Activated CD4-positive, alpha-beta T cell treated with anti-CD3 and anti-CD28 coated beads for 36 hours (primary cell): ENCODE measurements around the gene HSPA4L. TPM values are rescaled to one million over a fixed set of nuclear protein-coding genes. Genes with fewer than 3 reads are reported as not detected.

Source experiments
- ATAC-seq: fragments of 200-7000 bp; cut with Tn5 transposase; one replicate; pipeline ENCODE4 v1.10.0; 2021; ENCODE audit warnings: mild to moderate bottlenecking, moderate library complexity
- CTCF ChIA-PET: fragments of 350-600 bp; sonication (Branson Sonifier 250); formaldehyde crosslinking; loops from one replicate; lab custom pipeline; 2021; ENCODE audit warnings: antibody characterized with exemption; lab: Charles Lee
- POLR2A ChIA-PET: fragments of 350-600 bp; sonication (Branson Sonifier 250); formaldehyde crosslinking; loops from one replicate; lab custom pipeline; 2021; ENCODE audit warnings: antibody characterized with exemption, inconsistent platforms; lab: Charles Lee
- DNase-seq: peaks from one replicate; pipeline ENCODE4 v3.0.0-alpha.2; 2020
- H3K27ac Mint-ChIP-seq: one replicate; pipeline ENCODE4 v1.8.0; 2021; ENCODE audit warnings: mixed read lengths
- H3K27me3 Mint-ChIP-seq: one replicate; pipeline ENCODE4 v1.8.0; 2021; ENCODE audit warnings: mixed read lengths
- H3K36me3 Mint-ChIP-seq: one replicate; pipeline ENCODE4 v1.8.0; 2021; ENCODE audit warnings: low read depth, mixed read lengths
- H3K4me1 Mint-ChIP-seq: one replicate; pipeline ENCODE4 v1.8.0; 2021; ENCODE audit warnings: mixed read lengths
- H3K4me3 Mint-ChIP-seq: one replicate; pipeline ENCODE4 v1.8.0; 2021; ENCODE audit warnings: mild to moderate bottlenecking, moderate library complexity, mixed read lengths
- H3K9me3 Mint-ChIP-seq: one replicate; pipeline ENCODE4 v1.8.0; 2021; ENCODE audit warnings: low read depth, mixed read lengths
- intact Hi-C, 2 experiments: fragments of 100-400 bp; cut with DNase I in 1 of 2; cut with micrococcal nuclease in 1 of 2; formaldehyde crosslinking; loops; one replicate each; pipeline versions ENCODE4 v1.14.2 to v1.15.1; 2022 to 2024; cut with DNase I, micrococcal nuclease
- total RNA-seq, 2 experiments: library from RNA; stranded (reverse); gene quantifications; one replicate each; pipeline ENCODE4 v1.2.3, GENCODE V29; 2021

HSPA4L gene
- 1 to 10 TPM; 2.7 to 3.0 TPM for total RNA-seq

DNA sequence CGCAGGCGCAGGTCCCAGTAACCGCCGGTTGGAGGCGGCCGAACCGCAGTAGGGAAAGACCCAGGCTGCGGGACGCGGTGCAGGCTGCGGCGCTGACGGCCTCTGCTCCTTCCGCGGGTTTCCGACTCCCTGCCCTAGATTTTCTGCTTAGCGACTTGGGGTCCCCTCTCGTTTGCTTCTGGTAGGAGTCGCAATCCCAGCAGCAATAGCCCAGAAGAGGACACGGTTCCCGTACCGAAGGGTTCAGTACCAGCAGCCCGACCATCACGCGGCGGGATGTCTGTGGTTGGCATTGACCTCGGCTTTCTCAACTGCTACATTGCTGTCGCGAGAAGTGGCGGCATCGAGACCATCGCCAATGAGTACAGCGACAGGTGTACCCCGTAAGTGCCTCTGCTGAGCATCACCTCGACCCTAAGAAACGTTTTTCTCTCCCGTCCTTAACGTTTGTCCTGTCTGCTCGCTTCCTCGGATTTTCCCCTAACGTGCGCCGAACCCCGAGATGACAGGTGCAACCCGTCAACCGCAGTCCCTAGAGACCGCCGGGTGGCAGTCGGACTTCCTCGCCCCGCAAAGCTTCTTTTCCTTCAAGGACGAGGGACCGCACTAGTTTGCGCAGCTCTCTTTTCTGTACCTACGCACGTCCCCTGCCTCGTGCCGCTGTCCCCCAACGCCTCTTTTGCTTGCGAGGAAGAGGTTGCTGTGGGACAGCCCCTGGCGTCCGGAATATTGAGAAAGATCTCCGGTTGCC, at the start of gene HSPA4L:
Gene HSPA4L (plus strand): TSS at position 48 of the 751 bp plus-strand sequence. CDS start 229 bp downstream, at position 277.
- ChIA-PET CTCF (interaction anchor here (0.6 to 1.1 kb wide), 5 partner anchors 38 to 804 kb away, joined by 3 to 6 read pairs (median 3); no protein-coding TSS in a partner anchor), POLR2A (interaction anchor here (1.4 kb wide), 1 partner anchor 98 kb away, joined by 5 read pairs; the partner anchor contains the start of gene PLK4)
- Mint-ChIP-seq H3K4me1 (peaks cover 14% of the 10 kb centered on the region), H3K27ac (peak within 1 kb of the TSS; percentile 86), H3K36me3 (peaks cover 2% of the 10 kb centered on the region), H3K4me3 (peak within 1 kb of the TSS; percentile 74), H3K9me3 (no peaks in the 10 kb centered on the region), H3K27me3 (peaks cover 56% of the 10 kb centered on the region)
- peak; percentile 65 for DNase-seq
- intact Hi-C loops, result loop anchor here (1.0 to 10.0 kb wide), 7 partner anchors 98 to 505 kb away; partner anchors contain the start of genes ABHD18 (in 2 of the 2), MFSD8 (in 2 of the 2), INTU (in 1 of the 2) and LARP1B (in 1 of the 2)
- ATAC-seq, result peak; percentile 59

DNA sequence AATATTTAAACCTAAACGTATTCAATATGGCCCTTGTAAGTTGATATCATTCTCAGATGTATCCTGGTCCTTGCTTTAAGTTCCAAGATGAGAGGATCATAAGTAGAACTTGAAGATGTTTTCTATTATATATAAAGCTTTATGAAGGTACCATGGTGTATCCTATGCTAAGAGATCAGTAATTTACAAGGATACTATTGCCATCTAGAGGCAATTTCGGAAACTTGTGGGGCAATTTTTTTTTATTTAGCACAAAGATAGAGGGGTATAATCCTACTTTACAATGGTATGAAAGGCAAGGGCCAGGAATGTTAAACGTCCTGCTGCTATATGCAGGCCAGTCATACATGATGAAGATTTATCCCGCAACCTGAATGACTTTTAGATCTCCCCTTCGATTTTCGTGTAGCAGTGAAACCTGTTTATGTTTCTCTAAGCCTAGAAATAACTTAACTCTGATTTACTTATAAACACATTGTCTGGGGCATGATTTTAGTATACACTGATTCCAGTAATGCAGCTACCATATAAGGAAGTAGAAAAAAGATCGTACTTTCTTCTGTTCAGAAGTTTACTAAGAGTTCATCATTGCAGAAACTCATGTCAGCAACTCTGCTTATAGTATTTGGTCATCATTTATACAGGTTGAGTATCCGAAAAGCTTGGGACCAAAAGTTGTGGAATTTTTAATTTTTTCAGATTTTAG, 49.3 kb upstream of the HSPA4L start:
- Mint-ChIP-seq H3K9me3 (no peaks in the 10 kb centered on the region), H3K27me3 (peaks cover 2% of the 10 kb centered on the region), H3K4me1 (no peaks in the 10 kb centered on the region), H3K4me3 (no peak overlapping the region), H3K27ac (no peak overlapping the region), H3K36me3 (no peaks in the 10 kb centered on the region)
- DNase-seq (no peak), ATAC-seq (no peak)
- ChIA-PET CTCF (interaction anchor here (0.6 to 2.3 kb wide), 14 partner anchors 9 to 489 kb away, joined by 3 to 12 read pairs (median 4); partner anchors contain the start of gene HSPA4L), POLR2A (no interaction called here)
- intact Hi-C loops, result loop anchor here (1.0 kb wide), 1 partner anchor 127 kb away; no protein-coding TSS in a partner anchor

DNA sequence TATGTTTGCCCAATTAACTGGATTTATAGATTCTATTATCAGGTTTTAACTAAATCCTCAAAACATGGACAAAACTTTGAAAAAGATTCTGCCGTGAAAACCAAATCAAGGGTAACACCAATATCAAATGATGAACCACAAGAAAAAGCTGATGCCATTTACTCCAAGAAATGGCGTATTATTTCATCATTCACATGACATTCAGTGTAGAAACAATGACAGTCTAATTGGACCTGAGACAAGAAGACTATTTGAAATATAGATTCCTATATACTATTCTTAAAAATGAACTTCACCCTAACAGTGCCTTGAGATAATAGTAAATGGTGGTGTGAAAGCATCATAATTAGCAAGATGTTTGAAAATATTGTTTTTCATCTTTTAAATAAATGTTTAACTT, 47.1 kb upstream of the HSPA4L start:
- Mint-ChIP-seq H3K4me3 (no peak overlapping the region), H3K4me1 (no peaks in the 10 kb centered on the region), H3K36me3 (no peaks in the 10 kb centered on the region), H3K27ac (no peak overlapping the region), H3K27me3 (peaks cover 2% of the 10 kb centered on the region), H3K9me3 (no peaks in the 10 kb centered on the region)
- DNase-seq, result no peak
- no peak for ATAC-seq
- CTCF ChIA-PET, result no interaction called here
- intact Hi-C loops, result no loop called here
- POLR2A ChIA-PET, result no interaction called here

- intact Hi-C loops, result no loop called here
- no peaks in the 10 kb centered on the region for H3K36me3 Mint-ChIP-seq
- DNase-seq, result no peak
- ChIA-PET POLR2A (no interaction called here), CTCF (interaction anchor here (0.7 kb wide), 1 partner anchor 877 kb away, joined by 3 read pairs; no protein-coding TSS in a partner anchor)
- ATAC-seq, result no peak
- H3K27me3 Mint-ChIP-seq, result peaks cover 3% of the 10 kb centered on the region
- H3K4me3 Mint-ChIP-seq, result no peak overlapping the region
- H3K9me3 Mint-ChIP-seq, result peaks cover under 1% of the 10 kb centered on the region
- no peaks in the 10 kb centered on the region for H3K4me1 Mint-ChIP-seq
- no peak overlapping the region for H3K27ac Mint-ChIP-seq
Observed at GRCh38 chr4:127737295-127737694, 44.8 kb upstream of the HSPA4L start.

DNA sequence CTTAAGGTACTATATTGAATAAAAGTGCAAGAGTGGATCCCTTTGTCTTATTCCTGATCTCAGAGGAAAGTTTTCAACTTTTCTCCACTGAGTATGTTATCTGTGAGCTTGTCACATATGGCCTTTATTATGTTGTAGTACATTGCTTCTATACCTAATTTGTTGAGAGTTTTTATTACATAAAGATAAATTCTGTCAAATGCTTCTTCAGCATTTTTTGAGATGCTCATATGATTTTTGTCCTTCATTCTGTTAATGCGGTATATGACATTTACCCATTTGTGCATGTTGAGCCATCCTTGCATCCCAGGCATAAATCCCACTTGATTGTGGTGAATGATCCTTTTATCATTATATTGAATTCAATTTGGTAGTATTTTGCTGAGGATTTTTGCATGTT, 40.9 kb upstream of the HSPA4L start:
- H3K4me3 Mint-ChIP-seq, result no peak overlapping the region
- no peak overlapping the region for H3K27ac Mint-ChIP-seq
- no peak for DNase-seq
- no peaks in the 10 kb centered on the region for H3K4me1 Mint-ChIP-seq
- intact Hi-C loops, result no loop called here
- no peaks in the 10 kb centered on the region for H3K36me3 Mint-ChIP-seq
- H3K27me3 Mint-ChIP-seq, result peaks cover 18% of the 10 kb centered on the region
- ATAC-seq, result no peak
- POLR2A ChIA-PET, result no interaction called here
- CTCF ChIA-PET, result interaction anchor here (1.2 kb wide), 1 partner anchor 8 kb away, joined by 3 read pairs; no protein-coding TSS in a partner anchor
- peaks cover 2% of the 10 kb centered on the region for H3K9me3 Mint-ChIP-seq

DNA sequence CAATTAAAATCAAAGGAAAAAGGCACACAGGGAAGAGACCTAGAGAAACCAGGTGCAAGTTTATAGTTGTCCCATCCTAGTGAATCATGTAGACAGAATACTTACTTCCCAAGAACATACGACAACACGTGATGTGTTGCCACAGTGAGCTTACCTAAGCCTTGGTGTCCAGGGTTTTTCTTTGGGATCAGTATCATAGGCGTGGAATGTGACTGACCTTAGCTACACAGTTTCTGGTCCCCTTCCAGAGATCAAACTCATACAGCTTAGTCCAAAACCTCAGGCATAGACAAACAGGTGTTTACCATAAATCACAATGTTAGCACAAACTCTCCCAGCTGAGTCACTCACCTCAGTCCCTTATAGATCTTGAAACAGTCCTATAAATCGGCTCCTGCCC, 34.2 kb upstream of the HSPA4L start:
- DNase-seq (no peak), ATAC-seq (no peak)
- intact Hi-C loops, result no loop called here
- H3K27me3 Mint-ChIP-seq, result peaks cover 17% of the 10 kb centered on the region
- no peak overlapping the region for H3K4me3 Mint-ChIP-seq
- H3K27ac Mint-ChIP-seq, result no peak overlapping the region
- H3K9me3 Mint-ChIP-seq, result peaks cover 5% of the 10 kb centered on the region
- no peaks in the 10 kb centered on the region for H3K36me3 Mint-ChIP-seq
- ChIA-PET CTCF (no interaction called here), POLR2A (no interaction called here)
- H3K4me1 Mint-ChIP-seq, result no peaks in the 10 kb centered on the region

DNA sequence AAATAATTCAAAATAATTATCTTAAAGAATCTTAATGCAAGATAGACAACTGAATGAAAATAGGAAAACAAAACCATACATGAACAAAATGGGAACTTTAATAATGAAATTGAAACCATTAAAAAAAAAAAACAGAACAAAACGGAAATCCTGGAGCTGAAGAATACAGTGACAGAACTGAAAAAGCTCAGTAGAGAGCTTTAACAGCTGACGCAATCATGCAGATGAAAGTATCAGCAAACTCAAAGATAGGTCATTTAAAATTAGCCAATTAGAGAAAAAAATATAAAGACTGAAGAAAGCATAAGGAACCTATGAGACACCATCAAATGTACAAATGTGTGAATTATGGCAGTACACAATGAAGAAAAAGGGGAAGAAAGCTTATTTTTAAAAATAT, 33.2 kb upstream of the HSPA4L start:
- CTCF ChIA-PET, result no interaction called here
- Mint-ChIP-seq H3K4me3 (no peak overlapping the region), H3K27me3 (peaks cover 17% of the 10 kb centered on the region), H3K4me1 (no peaks in the 10 kb centered on the region), H3K36me3 (no peaks in the 10 kb centered on the region), H3K27ac (no peak overlapping the region), H3K9me3 (peaks cover 5% of the 10 kb centered on the region)
- DNase-seq (no peak), ATAC-seq (no peak)
- POLR2A ChIA-PET, result no interaction called here
- intact Hi-C loops, result no loop called here

GRCh38 chr4:127756906-127757305, 25.2 kb upstream of the HSPA4L start:
- intact Hi-C loops, result no loop called here
- Mint-ChIP-seq H3K27ac (no peak overlapping the region), H3K9me3 (no peaks in the 10 kb centered on the region)

GRCh38 chr4:127759228-127759820, 22.8 kb upstream of the HSPA4L start:
- Mint-ChIP-seq H3K9me3 (no peaks in the 10 kb centered on the region), H3K36me3 (no peaks in the 10 kb centered on the region), H3K4me3 (no peak overlapping the region), H3K27ac (no peak overlapping the region), H3K27me3 (peaks cover 10% of the 10 kb centered on the region), H3K4me1 (no peaks in the 10 kb centered on the region)
- DNase-seq (no peak), ATAC-seq (no peak)
- ChIA-PET CTCF (no interaction called here), POLR2A (no interaction called here)
- intact Hi-C loops, result no loop called here

More at GRCh38 chr4:127756906-127757305, 25.2 kb upstream of the HSPA4L start:
- H3K36me3 Mint-ChIP-seq, result no peaks in the 10 kb centered on the region
- ATAC-seq, result no peak
- H3K4me1 Mint-ChIP-seq, result no peaks in the 10 kb centered on the region
- DNase-seq, result no peak
- H3K27me3 Mint-ChIP-seq, result peaks cover 13% of the 10 kb centered on the region
- POLR2A ChIA-PET, result interaction anchor here (0.6 kb wide), 1 partner anchor 13 kb away, joined by 3 read pairs; no protein-coding TSS in a partner anchor
- CTCF ChIA-PET, result no interaction called here
- H3K4me3 Mint-ChIP-seq, result no peak overlapping the region

DNA sequence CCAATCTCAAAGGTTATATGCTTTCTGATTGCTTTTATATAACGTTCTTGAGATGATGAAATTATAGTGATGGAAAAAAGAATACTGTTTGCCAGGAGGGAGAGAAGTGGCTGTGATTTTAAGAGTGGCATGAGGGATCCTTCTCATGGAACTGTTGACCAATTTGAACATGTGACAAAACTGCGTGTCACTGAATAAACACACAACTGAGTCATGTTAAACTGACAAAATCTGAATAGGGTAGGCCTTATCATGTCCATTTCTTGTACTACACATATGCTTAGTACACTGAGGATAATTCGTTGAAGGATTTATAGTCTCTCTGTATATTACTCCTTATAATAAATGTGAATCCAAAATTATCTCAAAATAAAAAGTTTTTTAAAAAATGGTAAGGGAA, 22.2 kb upstream of the HSPA4L start:
- POLR2A ChIA-PET, result no interaction called here
- CTCF ChIA-PET, result no interaction called here
- intact Hi-C loops, result no loop called here
- no peaks in the 10 kb centered on the region for H3K9me3 Mint-ChIP-seq
- no peak overlapping the region for H3K4me3 Mint-ChIP-seq
- no peak overlapping the region for H3K27ac Mint-ChIP-seq
- DNase-seq (no peak), ATAC-seq (no peak)
- peaks cover 10% of the 10 kb centered on the region for H3K27me3 Mint-ChIP-seq
- H3K36me3 Mint-ChIP-seq, result no peaks in the 10 kb centered on the region
- H3K4me1 Mint-ChIP-seq, result no peaks in the 10 kb centered on the region

DNA sequence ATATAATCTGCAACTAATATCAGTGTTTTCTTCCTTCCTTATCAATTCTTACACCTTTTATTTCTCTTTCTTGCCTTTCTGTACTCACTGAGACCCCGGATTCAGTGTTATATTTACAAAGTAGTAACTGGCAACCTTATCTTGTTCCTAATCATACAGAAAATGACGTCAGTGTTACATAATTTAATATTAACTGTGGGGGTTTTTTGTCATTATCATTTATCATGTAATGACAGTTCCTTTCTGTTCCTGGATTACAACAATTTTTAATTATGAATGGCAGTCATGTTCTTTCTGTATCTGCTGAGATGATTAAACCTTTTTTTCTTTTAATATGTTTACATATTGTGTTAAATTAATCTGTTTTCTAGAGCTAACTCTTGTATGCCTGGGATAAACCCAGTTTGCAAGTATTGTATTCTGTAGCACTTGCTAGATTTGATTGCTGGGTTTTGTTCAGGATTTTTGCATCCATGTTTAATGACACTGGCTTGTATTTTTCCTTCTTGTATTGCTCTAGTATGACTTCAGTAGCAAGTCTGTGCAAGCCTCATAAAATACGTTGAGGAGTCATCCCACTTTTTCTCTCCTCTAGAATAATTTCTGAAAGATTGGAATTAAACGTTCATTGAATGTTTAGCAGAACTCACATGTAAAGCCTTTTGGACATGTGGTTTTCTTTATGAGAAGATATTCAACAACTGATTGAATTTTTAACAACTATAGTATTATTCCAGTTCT, 10.4 kb upstream of the HSPA4L start:
- POLR2A ChIA-PET, result interaction anchor here (0.6 kb wide), 1 partner anchor 184 kb away, joined by 5 read pairs; no protein-coding TSS in a partner anchor
- Mint-ChIP-seq H3K4me3 (no peak overlapping the region), H3K36me3 (no peaks in the 10 kb centered on the region), H3K27ac (no peak overlapping the region), H3K9me3 (no peaks in the 10 kb centered on the region), H3K4me1 (no peaks in the 10 kb centered on the region), H3K27me3 (peaks cover 8% of the 10 kb centered on the region)
- intact Hi-C loops, result no loop called here
- CTCF ChIA-PET, result no interaction called here
- DNase-seq (no peak), ATAC-seq (no peak)
